OCI-LY1 (cell line): ENCODE results near the gene CLEC9A.

Experiments used
- EZH2 ChIP-seq: fragments of 200-600 bp; sonication (generic), shearing (Covaris generic); IDR thresholded peaks from 2 replicates; pipeline ENCODE4 v1.8.0; 2017; ENCODE audit warnings: borderline replicate concordance, mixed run types, mild to moderate bottlenecking, antibody characterized with exemption, low read length, moderate library complexity, mixed read lengths
- TF ChIP-seq, protein P1 (sequence below): fragments of 200-600 bp; sonication (generic), shearing (Covaris generic); IDR thresholded peaks from 2 replicates; pipeline ENCODE4 v1.5.1; 2017; ENCODE audit warnings: mild to moderate bottlenecking, antibody characterized with exemption, low read length, moderate library complexity, mixed read lengths

DNA sequence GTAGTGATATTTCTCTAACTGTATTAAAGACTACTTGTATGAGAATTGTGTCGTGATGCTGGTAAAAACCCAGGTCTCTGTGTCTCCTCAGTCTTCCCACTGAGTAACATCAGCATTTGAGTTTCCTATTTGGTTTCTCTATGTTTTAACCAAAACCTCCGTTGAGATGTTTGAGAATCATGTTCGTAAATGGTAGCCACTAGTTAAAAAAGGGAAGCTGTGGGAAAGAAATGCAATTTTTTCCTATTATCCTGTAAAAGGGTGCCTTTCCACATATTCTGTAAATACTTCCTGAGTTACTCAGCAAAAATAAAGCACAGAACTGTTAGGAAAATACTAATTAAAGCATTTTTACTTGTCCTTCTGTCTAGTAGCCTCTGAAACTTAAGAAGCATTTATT lies 38.6 kb upstream of the CLEC9A start:
- TF ChIP-seq, protein P1, sequence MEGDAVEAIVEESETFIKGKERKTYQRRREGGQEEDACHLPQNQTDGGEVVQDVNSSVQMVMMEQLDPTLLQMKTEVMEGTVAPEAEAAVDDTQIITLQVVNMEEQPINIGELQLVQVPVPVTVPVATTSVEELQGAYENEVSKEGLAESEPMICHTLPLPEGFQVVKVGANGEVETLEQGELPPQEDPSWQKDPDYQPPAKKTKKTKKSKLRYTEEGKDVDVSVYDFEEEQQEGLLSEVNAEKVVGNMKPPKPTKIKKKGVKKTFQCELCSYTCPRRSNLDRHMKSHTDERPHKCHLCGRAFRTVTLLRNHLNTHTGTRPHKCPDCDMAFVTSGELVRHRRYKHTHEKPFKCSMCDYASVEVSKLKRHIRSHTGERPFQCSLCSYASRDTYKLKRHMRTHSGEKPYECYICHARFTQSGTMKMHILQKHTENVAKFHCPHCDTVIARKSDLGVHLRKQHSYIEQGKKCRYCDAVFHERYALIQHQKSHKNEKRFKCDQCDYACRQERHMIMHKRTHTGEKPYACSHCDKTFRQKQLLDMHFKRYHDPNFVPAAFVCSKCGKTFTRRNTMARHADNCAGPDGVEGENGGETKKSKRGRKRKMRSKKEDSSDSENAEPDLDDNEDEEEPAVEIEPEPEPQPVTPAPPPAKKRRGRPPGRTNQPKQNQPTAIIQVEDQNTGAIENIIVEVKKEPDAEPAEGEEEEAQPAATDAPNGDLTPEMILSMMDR = no peak
- TF ChIP-seq EZH2 = no peak
